GM12872 (cell line): ENCODE results near the gene SECTM1.

ENCODE experiments used
- TF ChIP-seq, protein P1 (sequence below): IDR thresholded peaks from 3 replicates; pipeline ENCODE4 v1.5.1; 2011; ENCODE audit warnings: low read depth, mild to moderate bottlenecking, low read length, moderate library complexity; ENCODE audit not compliant: insufficient read depth

Gene SECTM1

GRCh38 chr17:82318169-82318498, 15.4 kb downstream of the SECTM1 start:
- TF ChIP-seq, protein P1, sequence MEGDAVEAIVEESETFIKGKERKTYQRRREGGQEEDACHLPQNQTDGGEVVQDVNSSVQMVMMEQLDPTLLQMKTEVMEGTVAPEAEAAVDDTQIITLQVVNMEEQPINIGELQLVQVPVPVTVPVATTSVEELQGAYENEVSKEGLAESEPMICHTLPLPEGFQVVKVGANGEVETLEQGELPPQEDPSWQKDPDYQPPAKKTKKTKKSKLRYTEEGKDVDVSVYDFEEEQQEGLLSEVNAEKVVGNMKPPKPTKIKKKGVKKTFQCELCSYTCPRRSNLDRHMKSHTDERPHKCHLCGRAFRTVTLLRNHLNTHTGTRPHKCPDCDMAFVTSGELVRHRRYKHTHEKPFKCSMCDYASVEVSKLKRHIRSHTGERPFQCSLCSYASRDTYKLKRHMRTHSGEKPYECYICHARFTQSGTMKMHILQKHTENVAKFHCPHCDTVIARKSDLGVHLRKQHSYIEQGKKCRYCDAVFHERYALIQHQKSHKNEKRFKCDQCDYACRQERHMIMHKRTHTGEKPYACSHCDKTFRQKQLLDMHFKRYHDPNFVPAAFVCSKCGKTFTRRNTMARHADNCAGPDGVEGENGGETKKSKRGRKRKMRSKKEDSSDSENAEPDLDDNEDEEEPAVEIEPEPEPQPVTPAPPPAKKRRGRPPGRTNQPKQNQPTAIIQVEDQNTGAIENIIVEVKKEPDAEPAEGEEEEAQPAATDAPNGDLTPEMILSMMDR: no peak

- TF ChIP-seq, protein P1: no peak
Measured at GRCh38 chr17:82317394-82318168, 16.0 kb downstream of the SECTM1 start, which contains the start of gene CD7. TSS of gene CD7 (minus strand) at chr17:82317608. CDS start at chr17:82317495, 113 bp downstream.

DNA sequence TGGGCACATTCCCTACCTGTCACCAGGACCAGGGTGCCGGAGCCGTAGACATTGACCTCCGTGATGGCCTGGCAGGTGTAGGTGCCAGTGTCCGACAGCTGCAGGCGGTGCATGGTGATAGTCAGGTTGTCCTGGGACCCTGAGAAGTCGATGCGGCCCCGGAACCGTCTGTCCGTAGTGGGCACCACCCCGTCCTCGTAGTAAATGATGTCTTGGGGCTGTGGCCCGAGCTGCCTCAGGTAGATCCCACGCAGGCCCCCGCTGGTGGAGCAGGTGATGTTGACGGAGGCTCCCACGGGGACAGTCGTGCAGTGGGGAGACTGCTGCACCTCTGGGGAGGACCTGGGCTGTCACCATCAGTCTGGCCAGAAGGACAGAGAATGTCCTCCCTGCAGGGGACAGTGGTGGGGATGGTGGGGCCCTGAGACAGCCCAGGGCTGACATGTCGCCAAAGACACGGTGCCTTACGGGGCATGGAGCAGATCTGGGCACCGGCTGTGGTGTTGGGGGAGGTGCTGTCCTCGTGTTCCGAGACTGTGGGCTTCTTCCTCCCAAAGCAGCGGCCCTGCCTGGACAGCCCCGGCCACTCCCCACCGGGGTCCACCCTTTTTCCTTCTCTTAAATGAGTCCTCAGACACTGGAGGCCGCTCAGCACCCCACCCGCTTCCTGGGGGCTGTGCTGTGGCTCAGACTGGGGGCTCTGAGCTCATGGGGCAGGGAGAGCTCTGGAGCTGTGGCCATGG, 16.7 kb downstream of the SECTM1 start:
- TF ChIP-seq, protein P1: no peak

GRCh38 chr17:82315703-82316358, 17.7 kb downstream of the SECTM1 start:
- TF ChIP-seq, protein P1: no peak

- TF ChIP-seq, protein P1: no peak
Measured at GRCh38 chr17:82314727-82315605, 18.6 kb downstream of the SECTM1 start.

DNA sequence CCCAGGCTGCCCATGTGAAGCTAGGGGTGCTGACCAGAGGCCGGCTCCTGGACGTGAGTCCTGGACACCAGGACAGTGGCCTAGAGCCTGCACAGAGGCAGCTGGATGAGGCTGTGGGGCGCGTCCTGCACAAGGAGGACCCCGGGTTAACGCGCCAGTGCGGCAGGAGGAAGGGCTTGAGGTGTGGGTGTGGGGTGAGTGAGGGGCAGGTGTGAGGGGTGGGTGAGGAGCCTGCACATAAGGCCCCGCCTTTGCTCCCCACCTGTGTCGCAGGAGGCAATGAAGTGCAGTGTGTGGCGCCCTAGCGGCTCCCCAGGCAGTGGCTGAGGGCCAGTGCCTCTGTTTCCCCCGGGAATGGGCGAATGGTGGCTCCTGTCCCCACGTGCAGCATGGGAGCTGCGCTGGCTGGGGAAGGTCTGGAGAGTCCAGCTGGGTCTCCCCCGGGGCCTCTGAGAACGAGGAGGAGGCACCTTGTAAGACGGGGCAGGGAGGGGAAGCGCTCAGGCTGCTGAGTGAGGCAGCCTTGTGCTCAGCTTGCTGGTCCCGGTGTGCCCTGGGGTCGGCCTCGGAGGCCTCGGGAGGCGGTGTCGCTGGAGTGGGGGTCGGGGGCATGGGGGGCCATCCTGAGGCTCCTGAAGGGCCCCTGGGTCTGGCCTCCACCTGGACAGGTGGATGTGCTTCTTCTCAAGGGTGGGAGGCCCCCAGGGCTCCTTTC, 19.4 kb downstream of the SECTM1 start:
- TF ChIP-seq, protein P1: no peak
